Activated CD4-positive, CD25-positive, alpha-beta regulatory T cell (primary cell): ENCODE data around the gene VAX1.
"Not testable (repeated sequence)": the region's sequence is repeated elsewhere in the genome, so short reads cannot be mapped to it uniquely, and the experiment has no call there.

Experiments used
- DNase-seq, 4 experiments: peaks; one replicate each; lab custom pipeline; 2025; lab: John Stamatoyannopoulos, UW

VAX1 gene

GRCh38 chr10:117135480-117136140, 2.5 kb downstream of the VAX1 start:
- DNase-seq, result no peak

GRCh38 chr10:117135026-117135372, 3.1 kb downstream of the VAX1 start:
- no peak for DNase-seq

GRCh38 chr10:117134306-117135025, 3.6 kb downstream of the VAX1 start:
- DNase-seq, result no peak

- no peak for DNase-seq
Measured at GRCh38 chr10:117134056-117134305, 4.1 kb downstream of the VAX1 start.

GRCh38 chr10:117133273-117134055, 4.6 kb downstream of the VAX1 start:
- no peak for DNase-seq

GRCh38 chr10:117132751-117133231, 5.3 kb downstream of the VAX1 start:
- DNase-seq, result no peak

- no peak for DNase-seq
Measured at GRCh38 chr10:117131376-117132327, 6.4 kb downstream of the VAX1 start.

- DNase-seq, result no peak
Measured at GRCh38 chr10:117130862-117131375, 7.2 kb downstream of the VAX1 start.

GRCh38 chr10:117130346-117130745, 7.7 kb downstream of the VAX1 start:
- DNase-seq, result no peak

GRCh38 chr10:117126645-117127044, 11.4 kb downstream of the VAX1 start:
- not testable (repeated sequence) for DNase-seq

- DNase-seq, result no peak
Measured at GRCh38 chr10:117126034-117126433, 12.0 kb downstream of the VAX1 start.

- no peak for DNase-seq
Measured at GRCh38 chr10:117112220-117112619, 25.9 kb downstream of the VAX1 start.

GRCh38 chr10:117107238-117107637, 30.8 kb downstream of the VAX1 start:
- no peak for DNase-seq

- DNase-seq, result no peak
Measured at GRCh38 chr10:117096599-117097201, 41.4 kb downstream of the VAX1 start.

- DNase-seq, result no peak
Measured at GRCh38 chr10:117094856-117095255, 43.2 kb downstream of the VAX1 start.

- DNase-seq, result no peak
Measured at GRCh38 chr10:117092386-117092785, 45.7 kb downstream of the VAX1 start.

- DNase-seq, result no peak
Measured at GRCh38 chr10:117090834-117091233, 47.2 kb downstream of the VAX1 start.

GRCh38 chr10:117087521-117087920, 50.5 kb downstream of the VAX1 start:
- no peak for DNase-seq

- no peak for DNase-seq
Measured at GRCh38 chr10:117086546-117086945, 51.5 kb downstream of the VAX1 start.

- not testable (repeated sequence) for DNase-seq
Measured at GRCh38 chr10:117084421-117085246, 53.4 kb downstream of the VAX1 start.
